Cardiac muscle cell (in vitro differentiated cells and primary cell): ENCODE data around the gene OR51B4. TPM values are rescaled to one million over a fixed set of nuclear protein-coding genes. Genes with fewer than 3 reads are reported as not detected.
"Not testable (repeated sequence)": the region's sequence is repeated elsewhere in the genome, so short reads cannot be mapped to it uniquely, and the experiment has no call there.

Source experiments
- DNase-seq, 2 donors: peaks; one replicate each; pipeline versions ENCODE4 v3.0.0 to v3.0.0-alpha.2; 2010 to 2017; ENCODE audit warnings: low read depth in 1 of 2, low spot score in 1 of 2
- H3K27ac ChIP-seq: fragments of 200-600 bp; sonication (generic); 2 replicates; pipeline ENCODE4 v1.5.1; 2016
- H3K27me3 ChIP-seq: fragments of 200-600 bp; sonication (generic); 2 replicates; pipeline ENCODE4 v1.6.0; 2016; ENCODE audit warnings: control low read depth
- H3K36me3 ChIP-seq: fragments of 200-600 bp; sonication (generic); 2 replicates; pipeline ENCODE4 v1.5.1; 2016; ENCODE audit warnings: control low read depth
- H3K4me1 ChIP-seq: fragments of 200-600 bp; sonication (generic); 2 replicates; pipeline ENCODE4 v1.8.1; 2017; ENCODE audit warnings: low read depth, mild to moderate bottlenecking, mixed run types
- H3K4me3 ChIP-seq: fragments of 200-600 bp; sonication (generic); 2 replicates; pipeline ENCODE4 v1.5.1; 2016; ENCODE audit warnings: mild to moderate bottlenecking
- H3K9me3 ChIP-seq: fragments of 200-600 bp; sonication (generic); 2 replicates; pipeline ENCODE4 v1.5.1; 2017; ENCODE audit warnings: low read depth, mild to moderate bottlenecking, control low read depth
- CTCF ChIP-seq: IDR thresholded peaks from 2 replicates; pipeline ENCODE4 v1.5.1; 2012; ENCODE audit warnings: low read depth, mild to moderate bottlenecking, low read length
- polyA plus RNA-seq: library from polyadenylated mRNA; unstranded; fragments of >200 nt; fragmentation: Nextera tagmentation; extraction: Ambion mirVana; gene quantifications from 2 replicates; pipeline ENCODE4 v1.2.1, GENCODE V29; 2016
- total RNA-seq: library from RNA; depleted of rRNA; stranded (reverse); fragments of >200 nt; gene quantifications from 2 replicates; pipeline ENCODE4 v1.2.3, GENCODE V29; 2016

Gene OR51B4
- total and polyA plus RNA-seq, 2 experiments from 2014 or later: 0.24 to 0.57 TPM

- H3K4me3 ChIP-seq: no peak overlapping the region
- TF ChIP-seq CTCF: no peak
- H3K27me3 ChIP-seq: no peaks in the 10 kb centered on the region
- H3K9me3 ChIP-seq: no peaks in the 10 kb centered on the region
- H3K4me1 ChIP-seq: no peaks in the 10 kb centered on the region
- no peaks in the 10 kb centered on the region for H3K36me3 ChIP-seq
- no peak overlapping the region for H3K27ac ChIP-seq
- peak in 1 of 2 donors; percentile 3 for DNase-seq
These were observed 1.5 kb downstream of the OR51B4 start for GRCh38 chr11:5300251-5300650.

GRCh38 chr11:5298451-5298850, 3.3 kb downstream of the OR51B4 start:
- no peak for TF ChIP-seq CTCF
- DNase-seq: no peak
- no peak overlapping the region for H3K27ac ChIP-seq
- no peaks in the 10 kb centered on the region for H3K4me1 ChIP-seq
- H3K9me3 ChIP-seq: no peaks in the 10 kb centered on the region
- H3K36me3 ChIP-seq: no peaks in the 10 kb centered on the region
- H3K4me3 ChIP-seq: no peak overlapping the region
- no peaks in the 10 kb centered on the region for H3K27me3 ChIP-seq

- peak in 1 of 2 donors; percentile 47 for DNase-seq
- Histone ChIP-seq H3K27me3 (no peaks in the 10 kb centered on the region), H3K4me3 (no peak overlapping the region), H3K9me3 (no peaks in the 10 kb centered on the region), H3K27ac (no peak overlapping the region), H3K36me3 (no peaks in the 10 kb centered on the region), H3K4me1 (no peaks in the 10 kb centered on the region)
- TF ChIP-seq CTCF: no peak
These were observed 3.9 kb downstream of the OR51B4 start for GRCh38 chr11:5297721-5298323.

- not testable (repeated sequence) for H3K27me3 ChIP-seq, H3K4me3 ChIP-seq, H3K9me3 ChIP-seq, H3K36me3 ChIP-seq, H3K4me1 ChIP-seq, DNase-seq, H3K27ac ChIP-seq
These were observed 7.3 kb downstream of the OR51B4 start for GRCh38 chr11:5294342-5294995.

- Histone ChIP-seq H3K4me3 (no peak overlapping the region), H3K27me3 (no peaks in the 10 kb centered on the region), H3K9me3 (no peaks in the 10 kb centered on the region), H3K36me3 (no peaks in the 10 kb centered on the region), H3K27ac (no peak overlapping the region), H3K4me1 (no peaks in the 10 kb centered on the region)
- DNase-seq: no peak
- no peak for TF ChIP-seq CTCF
These were observed 8.7 kb downstream of the OR51B4 start for GRCh38 chr11:5293028-5293427.

GRCh38 chr11:5291207-5291838, 10.4 kb downstream of the OR51B4 start:
- peak; percentile 23 to 55 for DNase-seq
- TF ChIP-seq CTCF: peak; percentile 75

More at GRCh38 chr11:5291207-5291838, 10.4 kb downstream of the OR51B4 start:
- Histone ChIP-seq H3K27ac (no peak overlapping the region), H3K4me3 (no peak overlapping the region), H3K4me1 (no peaks in the 10 kb centered on the region), H3K27me3 (no peaks in the 10 kb centered on the region), H3K9me3 (no peaks in the 10 kb centered on the region), H3K36me3 (no peaks in the 10 kb centered on the region)
